Measurements from ENCODE around the gene TMEM192. TPM values are rescaled to one million over a fixed set of nuclear protein-coding genes. Genes with fewer than 3 reads are reported as not detected.
"Not testable (repeated sequence)": the region's sequence is repeated elsewhere in the genome, so short reads cannot be mapped to it uniquely, and the experiment has no call there.

The TMEM192 gene
- polyA plus RNA-seq, 2 of the 4 experiments (the other 2 are of a cell fraction): 8.4 to 19.3 TPM

DNA sequence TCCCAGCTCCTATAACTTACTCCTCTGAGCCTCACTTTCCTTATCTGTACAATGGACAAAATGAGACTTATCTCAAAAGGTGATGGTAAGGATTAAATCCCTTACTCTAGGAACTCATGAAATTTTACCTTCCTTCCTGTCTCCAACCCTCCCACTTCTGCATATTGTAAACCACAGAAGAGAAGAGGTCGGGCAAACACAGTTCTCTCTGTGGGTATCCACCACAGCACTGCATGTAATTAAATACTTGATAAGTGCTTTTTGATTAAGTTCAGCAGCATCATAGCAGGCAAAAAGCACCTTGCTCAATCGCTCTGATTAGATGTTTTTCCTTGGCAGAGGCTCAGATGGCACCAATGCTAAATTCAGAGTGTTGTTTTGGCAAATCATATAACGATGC, 17.3 kb upstream of the TMEM192 start:
- ChIA-PET POLR2A (no interaction called here), CTCF (interaction anchor here (1.2 to 3.9 kb wide), 6 partner anchors 15 to 334 kb away, joined by 5 to 84 read pairs (median 12); partner anchors contain the start of genes CPE and TMEM192)
- no peaks in the 10 kb centered on the region for H3K4me1 ChIP-seq
- WGBS (ENCODE audit: missing lambda C conversion rate): 0% methylated on average over 3 of the region's 3 CpGs
- DNase-seq (ENCODE audit: low read depth in 1 of 2, low spot score in 1 of 2) (no peak), FAIRE-seq (no peak), ATAC-seq (no peak)
- no peak for TF ChIP-seq EHF (CRISPR knock-in tag; IDR thresholded peaks at IDR 0.05)
- no peak for TF ChIP-seq NFE2L2 (conservative IDR thresholded peaks at IDR 0.05; ENCODE audit: low read length)
- TF ChIP-seq SREBF2 (IDR thresholded peaks at IDR 0.05): no peak
- TF ChIP-seq, protein P1, sequence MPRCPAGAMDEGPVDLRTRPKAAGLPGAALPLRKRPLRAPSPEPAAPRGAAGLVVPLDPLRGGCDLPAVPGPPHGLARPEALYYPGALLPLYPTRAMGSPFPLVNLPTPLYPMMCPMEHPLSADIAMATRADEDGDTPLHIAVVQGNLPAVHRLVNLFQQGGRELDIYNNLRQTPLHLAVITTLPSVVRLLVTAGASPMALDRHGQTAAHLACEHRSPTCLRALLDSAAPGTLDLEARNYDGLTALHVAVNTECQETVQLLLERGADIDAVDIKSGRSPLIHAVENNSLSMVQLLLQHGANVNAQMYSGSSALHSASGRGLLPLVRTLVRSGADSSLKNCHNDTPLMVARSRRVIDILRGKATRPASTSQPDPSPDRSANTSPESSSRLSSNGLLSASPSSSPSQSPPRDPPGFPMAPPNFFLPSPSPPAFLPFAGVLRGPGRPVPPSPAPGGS (IDR thresholded peaks at IDR 0.05): no peak
- no peak for TF ChIP-seq HOXB13 (CRISPR knock-in tag; IDR thresholded peaks at IDR 0.05; ENCODE audit: low read depth)
- TF ChIP-seq CBX2 (IDR thresholded peaks at IDR 0.05; ENCODE audit: borderline replicate concordance, low read depth): no peak
- no peak for TF ChIP-seq MYC (IDR thresholded peaks at IDR 0.05; ENCODE audit: borderline replicate concordance, low read length)
- TF ChIP-seq HMGXB4 (CRISPR knock-in tag; IDR thresholded peaks at IDR 0.05; ENCODE audit: borderline replicate concordance): no peak
- TF ChIP-seq HOXB5 (CRISPR knock-in tag; IDR thresholded peaks at IDR 0.05): no peak
- no peak for TF ChIP-seq ZSCAN20 (CRISPR knock-in tag; IDR thresholded peaks at IDR 0.05)
- TF ChIP-seq CHD2 (IDR thresholded peaks at IDR 0.05; ENCODE audit: low read length, partially characterized antibody): no peak
- no peak for TF ChIP-seq FOSB (CRISPR knock-in tag; IDR thresholded peaks at IDR 0.05)
- no peaks in the 10 kb centered on the region for H3K9me3 ChIP-seq
- no peak overlapping the region for H3K4me3 ChIP-seq
- no peak overlapping the region for H3K4me2 ChIP-seq
- no peak overlapping the region for H3K27ac ChIP-seq

DNA sequence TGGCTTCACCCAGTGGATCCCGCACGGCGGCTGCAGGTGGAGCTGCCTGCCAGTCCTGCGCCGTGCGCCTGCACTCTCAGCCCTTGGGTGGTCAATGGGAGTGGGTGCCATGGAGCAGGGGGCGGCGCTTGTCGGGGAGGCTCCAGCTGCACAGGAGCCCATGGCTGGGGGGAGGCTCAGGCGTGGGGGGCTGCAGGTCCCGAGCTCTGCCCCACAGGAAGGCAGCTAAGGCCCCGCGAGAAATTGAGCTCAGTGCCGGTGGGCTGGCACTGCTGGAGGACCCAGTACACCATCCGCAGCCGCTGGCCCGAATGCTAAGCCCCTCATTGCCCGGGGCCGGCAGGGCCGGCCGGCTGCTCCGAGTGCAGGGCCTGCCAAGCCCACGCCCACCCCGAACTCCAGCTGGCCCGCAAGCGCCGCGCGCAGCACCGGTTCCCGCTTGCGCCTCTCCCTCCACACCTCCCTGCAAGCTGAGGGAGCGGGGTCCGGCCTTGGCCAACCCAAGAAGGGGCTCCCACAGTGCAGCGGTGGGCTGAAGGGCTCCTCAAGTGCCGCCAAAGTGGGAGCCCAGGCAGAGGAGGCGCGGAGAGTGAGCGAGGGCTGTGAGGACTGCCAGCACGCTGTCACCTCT, 13.3 kb upstream of the TMEM192 start:
- H3K4me2 ChIP-seq; H3K27ac ChIP-seq; POLR2A ChIA-PET; ATAC-seq; CTCF ChIA-PET; DNase-seq (ENCODE audit: low read depth in 1 of 2, low spot score in 1 of 2); H3K9me3 ChIP-seq; FAIRE-seq; H3K4me3 ChIP-seq; H3K4me1 ChIP-seq: not testable (repeated sequence)
- WGBS (ENCODE audit: missing lambda C conversion rate): 79% methylated on average over 10 of the region's 40 CpGs

GRCh38 chr4:165124488-165124887, 11.8 kb upstream of the TMEM192 start:
- WGBS (ENCODE audit: missing lambda C conversion rate): 35% methylated on average over 4 of the region's 5 CpGs
- no peak overlapping the region for H3K27ac ChIP-seq
- no peak overlapping the region for H3K4me3 ChIP-seq
- H3K4me2 ChIP-seq: no peak overlapping the region
- ATAC-seq (peak in 1 of 2 experiments; percentile 31; a peak in 2 of 6 replicates), DNase-seq (ENCODE audit: low read depth in 1 of 2, low spot score in 1 of 2) (peak in 1 of 2 experiments; percentile 12), FAIRE-seq (no peak)
- ChIA-PET POLR2A (no interaction called here), CTCF (no interaction called here)
- H3K9me3 ChIP-seq: no peaks in the 10 kb centered on the region
- no peaks in the 10 kb centered on the region for H3K4me1 ChIP-seq
- no peak for TF ChIP-seq HOXB13 (CRISPR knock-in tag; IDR thresholded peaks at IDR 0.05; ENCODE audit: low read depth)

DNA sequence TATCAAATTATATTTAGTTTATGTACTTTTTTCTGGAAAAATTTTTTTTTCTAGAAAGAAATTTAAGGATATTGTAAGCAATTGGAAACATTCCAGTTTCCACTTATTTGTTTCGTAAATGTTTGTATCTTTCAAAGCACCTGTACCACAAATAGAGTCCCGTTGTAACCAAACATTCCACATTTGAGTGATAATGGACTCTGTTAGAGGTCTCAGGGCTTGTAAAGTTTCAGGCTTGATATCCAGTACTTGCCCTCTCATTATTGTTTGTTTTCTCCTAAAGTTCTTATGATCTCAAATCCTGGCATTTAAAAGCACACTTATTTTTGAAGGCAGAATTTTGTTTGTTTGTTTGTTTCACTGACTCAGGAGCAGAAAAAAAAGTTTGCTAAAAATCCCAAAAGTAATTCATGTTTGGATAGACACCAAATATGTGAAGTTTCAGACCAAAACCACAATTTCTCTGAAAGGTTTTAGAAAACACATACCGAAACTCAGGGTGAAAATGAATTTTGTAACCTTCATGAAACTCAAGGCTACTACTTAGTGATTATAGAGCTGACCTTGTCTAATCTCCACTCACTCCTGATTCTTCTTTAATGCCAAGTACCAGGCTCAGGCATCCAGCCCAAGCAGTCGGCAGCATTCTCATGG, 5.7 kb upstream of the TMEM192 start:
- WGBS (ENCODE audit: missing lambda C conversion rate): 36% methylated on average over 4 of the region's 4 CpGs
- CTCF ChIA-PET: interaction anchor here (1.9 kb wide), 1 partner anchor 13 kb away, joined by 6 read pairs; no protein-coding TSS in a partner anchor
- no peak for ATAC-seq

More for the DNA sequence above, 5.7 kb upstream of the TMEM192 start:
- H3K9me3 ChIP-seq: no peaks in the 10 kb centered on the region
- H3K27ac ChIP-seq: no peak overlapping the region
- 0 out of 3 replicates have a peak, but pooled peaks cover 3% of the 10 kb centered on the region for H3K4me1 ChIP-seq
- POLR2A ChIA-PET: no interaction called here
- H3K4me2 ChIP-seq: no peak overlapping the region
- no peak overlapping the region for H3K4me3 ChIP-seq
- no peak for TF ChIP-seq POLR2AphosphoS2 (conservative IDR thresholded peaks at IDR 0.05; ENCODE audit: low read length)
- TF ChIP-seq JUNB (IDR thresholded peaks at IDR 0.05): no peak
- TF ChIP-seq EHF (CRISPR knock-in tag; IDR thresholded peaks at IDR 0.05): no peak
- no peak for TF ChIP-seq ATOH8 (CRISPR knock-in tag; IDR thresholded peaks at IDR 0.05; ENCODE audit: low read depth)
- no peak for TF ChIP-seq CTCF (IDR thresholded peaks at IDR 0.05)
- DNase-seq (ENCODE audit: low read depth in 1 of 2, low spot score in 1 of 2) (no peak), FAIRE-seq (no peak)

Measured in A549 (cell line).